ENCODE data around the gene CCDC33. TPM values are rescaled to one million over a fixed set of nuclear protein-coding genes. Genes with fewer than 3 reads are reported as not detected.

The CCDC33 gene
- total and polyA plus RNA-seq, 8 donors: not detected

GRCh38 chr15:74320352-74321247 lies 84.5 kb downstream of the CCDC33 start:
- H3K27ac ChIP-seq: no peak overlapping the region
- H3K9me3 ChIP-seq: no peaks in the 10 kb centered on the region
- FAIRE-seq: no peak
- peak in 3 of 6 donors; percentile 11 to 51 (median 20) for DNase-seq
- WGBS, 2 donors: 67 to 80% methylated on average over 10 of the region's 10 CpGs
- intact Hi-C loops (cut with DNase I): loop anchor here in 2 of 3 donors (5.0 to 10.0 kb wide), 3 partner anchors 198 to 346 kb away; no protein-coding TSS in a partner anchor
- H3K4me3 ChIP-seq: no peak overlapping the region
- peak in 3 of 4 donors; percentile 22 to 32 (median 23) for ATAC-seq
- H3K27me3 ChIP-seq: no peaks in the 10 kb centered on the region
- peak in 1 of 4 donors; percentile 24 for TF ChIP-seq CTCF (IDR thresholded peaks at IDR 0.05)
- H3K36me3 ChIP-seq: no peaks in the 10 kb centered on the region
- no peaks in the 10 kb centered on the region for H3K4me1 ChIP-seq

- Histone ChIP-seq H3K4me3 (no peak overlapping the region), H3K4me1 (no peaks in the 10 kb centered on the region), H3K36me3 (no peaks in the 10 kb centered on the region), H3K27me3 (no peaks in the 10 kb centered on the region), H3K9me3 (no peaks in the 10 kb centered on the region), H3K27ac (no peak overlapping the region)
- intact Hi-C loops (cut with DNase I): loop anchor here in 2 of 3 donors (5.0 to 10.0 kb wide), 3 partner anchors 200 to 348 kb away; no protein-coding TSS in a partner anchor
- ATAC-seq (peak; percentile 56 to 86 (median 83)), FAIRE-seq (no peak), DNase-seq (peak; percentile 22 to 87 (median 62))
- TF ChIP-seq CTCF (IDR thresholded peaks at IDR 0.05): peak; percentile 38 to 68 (median 53)
- WGBS, 2 donors: 22 to 26% methylated on average over 6 of the region's 6 CpGs
Measured at GRCh38 chr15:74322558-74323180, 86.5 kb downstream of the CCDC33 start.

- Histone ChIP-seq H3K36me3 (no peaks in the 10 kb centered on the region), H3K27me3 (no peaks in the 10 kb centered on the region), H3K27ac (no peak overlapping the region), H3K4me3 (no peak overlapping the region), H3K9me3 (no peaks in the 10 kb centered on the region), H3K4me1 (no peaks in the 10 kb centered on the region)
- 52 to 59% methylated on average over 3 of the region's 3 CpGs for WGBS, 2 donors
- TF ChIP-seq CTCF (IDR thresholded peaks at IDR 0.05): no peak
- ATAC-seq (no peak), FAIRE-seq (no peak), DNase-seq (peak in 1 of 6 donors; percentile 21)
- intact Hi-C loops (cut with DNase I): loop anchor here in 2 of 3 donors (5.0 to 10.0 kb wide), 3 partner anchors 202 to 350 kb away; no protein-coding TSS in a partner anchor
Measured at GRCh38 chr15:74324714-74325113, 88.6 kb downstream of the CCDC33 start.

- intact Hi-C loops (cut with DNase I): loop anchor here in 2 of 3 donors (10.0 kb wide), 2 partner anchors 272 to 352 kb away; no protein-coding TSS in a partner anchor
- ATAC-seq: no peak
- Histone ChIP-seq H3K4me3 (no peak overlapping the region), H3K27me3 (no peaks in the 10 kb centered on the region), H3K27ac (no peak overlapping the region), H3K4me1 (no peaks in the 10 kb centered on the region), H3K9me3 (no peaks in the 10 kb centered on the region), H3K36me3 (no peaks in the 10 kb centered on the region)
- DNase-seq: peak in 1 of 6 donors; percentile 27
- no peak for FAIRE-seq
- WGBS, 2 donors: 36 to 47% methylated on average over 3 to 4 of the region's 4 CpGs
- TF ChIP-seq CTCF (IDR thresholded peaks at IDR 0.05): no peak
Measured at GRCh38 chr15:74326746-74327145, 90.6 kb downstream of the CCDC33 start.
